ENCODE measurements around the gene RBFOX2.

Gene RBFOX2

GRCh38 chr22:35963237-35963810 is 65.3 kb downstream of the RBFOX2 start:
- Histone ChIP-seq H3K27ac (ENCODE audit: low read depth in 2 of 2, low read length in 2 of 2) (no peak overlapping the region), H3K4me1 (ENCODE audit: control insufficient read depth in 2 of 2, insufficient read depth in 2 of 2, low read length in 2 of 2) (no peaks in the 10 kb centered on the region), H3K9ac (ENCODE audit: low read depth in 1 of 2, low read length in 2 of 2) (no peak overlapping the region), H3K4me3 (ENCODE audit: low read length in 2 of 2) (no peak overlapping the region), H3K27me3 (ENCODE audit: control insufficient read depth in 2 of 2, insufficient read depth in 2 of 2, low read length in 2 of 2) (no peaks in the 10 kb centered on the region), H3K9me3 (ENCODE audit: control insufficient read depth in 2 of 2, low read length in 2 of 2) (no peaks in the 10 kb centered on the region), H3K36me3 (ENCODE audit: control insufficient read depth in 2 of 2, insufficient read depth in 2 of 2, low read length in 2 of 2) (no peaks in the 10 kb centered on the region)

- Histone ChIP-seq H3K27ac (ENCODE audit: low read depth in 2 of 2, low read length in 2 of 2) (no peak overlapping the region), H3K36me3 (ENCODE audit: control insufficient read depth in 2 of 2, insufficient read depth in 2 of 2, low read length in 2 of 2) (no peaks in the 10 kb centered on the region), H3K27me3 (ENCODE audit: control insufficient read depth in 2 of 2, insufficient read depth in 2 of 2, low read length in 2 of 2) (no peaks in the 10 kb centered on the region), H3K4me1 (ENCODE audit: control insufficient read depth in 2 of 2, insufficient read depth in 2 of 2, low read length in 2 of 2) (no peaks in the 10 kb centered on the region), H3K9me3 (ENCODE audit: control insufficient read depth in 2 of 2, low read length in 2 of 2) (no peaks in the 10 kb centered on the region), H3K9ac (ENCODE audit: low read depth in 1 of 2, low read length in 2 of 2) (no peak overlapping the region), H3K4me3 (ENCODE audit: low read length in 2 of 2) (no peak overlapping the region)
Observed at GRCh38 chr22:35961480-35962295, 66.9 kb downstream of the RBFOX2 start.

- H3K36me3 ChIP-seq (ENCODE audit: control insufficient read depth in 2 of 2, insufficient read depth in 2 of 2, low read length in 2 of 2) = no peaks in the 10 kb centered on the region
- no peak overlapping the region for H3K4me3 ChIP-seq (ENCODE audit: low read length in 2 of 2)
- no peak overlapping the region for H3K9ac ChIP-seq (ENCODE audit: low read depth in 1 of 2, low read length in 2 of 2)
- no peaks in the 10 kb centered on the region for H3K27me3 ChIP-seq (ENCODE audit: control insufficient read depth in 2 of 2, insufficient read depth in 2 of 2, low read length in 2 of 2)
- no peaks in the 10 kb centered on the region for H3K4me1 ChIP-seq (ENCODE audit: control insufficient read depth in 2 of 2, insufficient read depth in 2 of 2, low read length in 2 of 2)
- no peak overlapping the region for H3K27ac ChIP-seq (ENCODE audit: low read depth in 2 of 2, low read length in 2 of 2)
- H3K9me3 ChIP-seq (ENCODE audit: control insufficient read depth in 2 of 2, low read length in 2 of 2) = no peaks in the 10 kb centered on the region
Observed at GRCh38 chr22:35960854-35961253, 67.8 kb downstream of the RBFOX2 start.

GRCh38 chr22:35959121-35959800 is 69.4 kb downstream of the RBFOX2 start:
- Histone ChIP-seq H3K27me3 (ENCODE audit: control insufficient read depth in 2 of 2, insufficient read depth in 2 of 2, low read length in 2 of 2) (no peaks in the 10 kb centered on the region), H3K27ac (ENCODE audit: low read depth in 2 of 2, low read length in 2 of 2) (no peak overlapping the region), H3K9me3 (ENCODE audit: control insufficient read depth in 2 of 2, low read length in 2 of 2) (no peaks in the 10 kb centered on the region), H3K4me1 (ENCODE audit: control insufficient read depth in 2 of 2, insufficient read depth in 2 of 2, low read length in 2 of 2) (no peaks in the 10 kb centered on the region), H3K9ac (ENCODE audit: low read depth in 1 of 2, low read length in 2 of 2) (no peak overlapping the region), H3K4me3 (ENCODE audit: low read length in 2 of 2) (no peak overlapping the region), H3K36me3 (ENCODE audit: control insufficient read depth in 2 of 2, insufficient read depth in 2 of 2, low read length in 2 of 2) (no peaks in the 10 kb centered on the region)

GRCh38 chr22:35958334-35958733 is 70.3 kb downstream of the RBFOX2 start:
- H3K27ac ChIP-seq (ENCODE audit: low read depth in 2 of 2, low read length in 2 of 2) = no peak overlapping the region
- H3K9me3 ChIP-seq (ENCODE audit: control insufficient read depth in 2 of 2, low read length in 2 of 2) = no peaks in the 10 kb centered on the region
- H3K9ac ChIP-seq (ENCODE audit: low read depth in 1 of 2, low read length in 2 of 2) = no peak overlapping the region
- H3K4me1 ChIP-seq (ENCODE audit: control insufficient read depth in 2 of 2, insufficient read depth in 2 of 2, low read length in 2 of 2) = no peaks in the 10 kb centered on the region
- H3K27me3 ChIP-seq (ENCODE audit: control insufficient read depth in 2 of 2, insufficient read depth in 2 of 2, low read length in 2 of 2) = no peaks in the 10 kb centered on the region
- no peak overlapping the region for H3K4me3 ChIP-seq (ENCODE audit: low read length in 2 of 2)
- no peaks in the 10 kb centered on the region for H3K36me3 ChIP-seq (ENCODE audit: control insufficient read depth in 2 of 2, insufficient read depth in 2 of 2, low read length in 2 of 2)

GRCh38 chr22:35957589-35957988 is 71.0 kb downstream of the RBFOX2 start:
- Histone ChIP-seq H3K9ac (ENCODE audit: low read depth in 1 of 2, low read length in 2 of 2) (no peak overlapping the region), H3K27ac (ENCODE audit: low read depth in 2 of 2, low read length in 2 of 2) (no peak overlapping the region), H3K4me1 (ENCODE audit: control insufficient read depth in 2 of 2, insufficient read depth in 2 of 2, low read length in 2 of 2) (no peaks in the 10 kb centered on the region), H3K27me3 (ENCODE audit: control insufficient read depth in 2 of 2, insufficient read depth in 2 of 2, low read length in 2 of 2) (no peaks in the 10 kb centered on the region), H3K4me3 (ENCODE audit: low read length in 2 of 2) (no peak overlapping the region), H3K9me3 (ENCODE audit: control insufficient read depth in 2 of 2, low read length in 2 of 2) (no peaks in the 10 kb centered on the region), H3K36me3 (ENCODE audit: control insufficient read depth in 2 of 2, insufficient read depth in 2 of 2, low read length in 2 of 2) (no peaks in the 10 kb centered on the region)

- H3K27me3 ChIP-seq (ENCODE audit: control insufficient read depth in 2 of 2, insufficient read depth in 2 of 2, low read length in 2 of 2) = no peaks in the 10 kb centered on the region
- H3K36me3 ChIP-seq (ENCODE audit: control insufficient read depth in 2 of 2, insufficient read depth in 2 of 2, low read length in 2 of 2) = no peaks in the 10 kb centered on the region
- H3K4me1 ChIP-seq (ENCODE audit: control insufficient read depth in 2 of 2, insufficient read depth in 2 of 2, low read length in 2 of 2) = no peaks in the 10 kb centered on the region
- no peak overlapping the region for H3K4me3 ChIP-seq (ENCODE audit: low read length in 2 of 2)
- no peak overlapping the region for H3K9ac ChIP-seq (ENCODE audit: low read depth in 1 of 2, low read length in 2 of 2)
- H3K27ac ChIP-seq (ENCODE audit: low read depth in 2 of 2, low read length in 2 of 2) = no peak overlapping the region
- H3K9me3 ChIP-seq (ENCODE audit: control insufficient read depth in 2 of 2, low read length in 2 of 2) = no peaks in the 10 kb centered on the region
Observed at GRCh38 chr22:35956850-35957249, 71.8 kb downstream of the RBFOX2 start.

- Histone ChIP-seq H3K9ac (ENCODE audit: low read depth in 1 of 2, low read length in 2 of 2) (no peak overlapping the region), H3K4me1 (ENCODE audit: control insufficient read depth in 2 of 2, insufficient read depth in 2 of 2, low read length in 2 of 2) (no peaks in the 10 kb centered on the region), H3K36me3 (ENCODE audit: control insufficient read depth in 2 of 2, insufficient read depth in 2 of 2, low read length in 2 of 2) (no peaks in the 10 kb centered on the region), H3K4me3 (ENCODE audit: low read length in 2 of 2) (no peak overlapping the region), H3K27me3 (ENCODE audit: control insufficient read depth in 2 of 2, insufficient read depth in 2 of 2, low read length in 2 of 2) (no peaks in the 10 kb centered on the region), H3K9me3 (ENCODE audit: control insufficient read depth in 2 of 2, low read length in 2 of 2) (no peaks in the 10 kb centered on the region), H3K27ac (ENCODE audit: low read depth in 2 of 2, low read length in 2 of 2) (no peak overlapping the region)
Observed at GRCh38 chr22:35955546-35955945, 73.1 kb downstream of the RBFOX2 start.

- Histone ChIP-seq H3K27me3 (ENCODE audit: control insufficient read depth in 2 of 2, insufficient read depth in 2 of 2, low read length in 2 of 2) (no peaks in the 10 kb centered on the region), H3K9me3 (ENCODE audit: control insufficient read depth in 2 of 2, low read length in 2 of 2) (no peaks in the 10 kb centered on the region), H3K27ac (ENCODE audit: low read depth in 2 of 2, low read length in 2 of 2) (no peak overlapping the region), H3K4me1 (ENCODE audit: control insufficient read depth in 2 of 2, insufficient read depth in 2 of 2, low read length in 2 of 2) (no peaks in the 10 kb centered on the region), H3K9ac (ENCODE audit: low read depth in 1 of 2, low read length in 2 of 2) (no peak overlapping the region), H3K4me3 (ENCODE audit: low read length in 2 of 2) (no peak overlapping the region), H3K36me3 (ENCODE audit: control insufficient read depth in 2 of 2, insufficient read depth in 2 of 2, low read length in 2 of 2) (no peaks in the 10 kb centered on the region)
Observed at GRCh38 chr22:35952576-35952975, 76.0 kb downstream of the RBFOX2 start.

GRCh38 chr22:35950262-35950661 is 78.4 kb downstream of the RBFOX2 start:
- Histone ChIP-seq H3K4me3 (ENCODE audit: low read length in 2 of 2) (no peak overlapping the region), H3K9ac (ENCODE audit: low read depth in 1 of 2, low read length in 2 of 2) (no peak overlapping the region), H3K4me1 (ENCODE audit: control insufficient read depth in 2 of 2, insufficient read depth in 2 of 2, low read length in 2 of 2) (no peaks in the 10 kb centered on the region), H3K36me3 (ENCODE audit: control insufficient read depth in 2 of 2, insufficient read depth in 2 of 2, low read length in 2 of 2) (no peaks in the 10 kb centered on the region), H3K27ac (ENCODE audit: low read depth in 2 of 2, low read length in 2 of 2) (no peak overlapping the region), H3K27me3 (ENCODE audit: control insufficient read depth in 2 of 2, insufficient read depth in 2 of 2, low read length in 2 of 2) (no peaks in the 10 kb centered on the region), H3K9me3 (ENCODE audit: control insufficient read depth in 2 of 2, low read length in 2 of 2) (no peaks in the 10 kb centered on the region)
